HCT116 (cell line): Measurements from ENCODE around the gene SCTR. TPM values are rescaled to one million over a fixed set of nuclear protein-coding genes. Genes with fewer than 3 reads are reported as not detected.

Source experiments
- ATAC-seq: fragments of 200-7000 bp; cut with Tn5 transposase; 2 replicates; pipeline ENCODE4 v1.9.1; 2020; ENCODE audit warnings: mild to moderate bottlenecking, moderate library complexity
- BruUV-seq: library from RNA; stranded (reverse); fragments of 400-500 nt; replicated peaks from 2 replicates; lab custom pipeline; 2021; lab: Mats Ljungman, UMichigan
- CTCF ChIA-PET: fragments of 300-600 bp; sonication (Branson Sonifier 250); formaldehyde crosslinking; loops from one replicate; lab custom pipeline; 2021; ENCODE audit warnings: antibody characterized with exemption; lab: Charles Lee
- POLR2A ChIA-PET: fragments of 300-600, 350-600 bp; sonication (Branson Sonifier 250); formaldehyde crosslinking; loops from one replicate; lab custom pipeline; 2021; ENCODE audit warnings: antibody characterized with exemption; lab: Charles Lee
- RAD21 ChIA-PET, 2 experiments: fragments of 300-600 bp; sonication (Branson Sonifier 250); formaldehyde crosslinking; loops; one replicate each; lab custom pipeline; 2023; ENCODE audit warnings: low total read pairs in 2 of 2; ENCODE audit not compliant: uncharacterized antibody in 2 of 2, unreplicated experiment in 2 of 2, low non-redundant PET in 1 of 2; lab: Charles Lee
- DNase-seq: peaks from one replicate; pipeline ENCODE4 v3.0.0-alpha.2; 2010; ENCODE audit warnings: low read depth, low spot score
- H2AFZ ChIP-seq: fragments of 200-600 bp; shearing (Covaris generic), sonication (generic); 2 replicates; pipeline ENCODE4 v1.6.1; 2017; ENCODE audit warnings: low read depth, mixed run types, mixed read lengths, antibody characterized with exemption, low read length; ENCODE audit not compliant: poor library complexity, severe bottlenecking
- H3K27ac ChIP-seq: 2 replicates; pipeline ENCODE4 v1.5.1; 2012; ENCODE audit warnings: low read depth, low read length
- H3K27me3 ChIP-seq: fragments of 200-600 bp; sonication (generic); 2 replicates; pipeline ENCODE4 v1.6.1; 2016; ENCODE audit warnings: mixed run types, low read length, mixed read lengths; ENCODE audit not compliant: insufficient read depth
- H3K36me3 ChIP-seq, 2 experiments: fragments of 200-500 bp in 1 of 2; fragments of 200-600 bp in 1 of 2; sonication (Bioruptor generic) in 1 of 2; sonication (generic) in 1 of 2; 2 replicates each; pipeline versions ENCODE4 v1.5.1 to v1.6.1; 2014 to 2016; ENCODE audit warnings: low read length in 2 of 2, inconsistent platforms in 1 of 2, mixed read lengths in 1 of 2, mixed run types in 1 of 2; ENCODE audit not compliant: insufficient read depth in 2 of 2, control insufficient read depth in 1 of 2
- H3K4me1 ChIP-seq, 2 experiments: fragments of 200-600 bp in 1 of 2; sonication (generic) in 1 of 2; 2 replicates each; pipeline versions ENCODE4 v1.5.1 to v1.6.1; 2012 to 2017; ENCODE audit warnings: low read length in 2 of 2, inconsistent platforms in 1 of 2, mild to moderate bottlenecking in 1 of 2, mixed read lengths in 1 of 2, mixed run types in 1 of 2, moderate library complexity in 1 of 2; ENCODE audit not compliant: insufficient read depth in 2 of 2, control insufficient read depth in 1 of 2
- H3K4me2 ChIP-seq: fragments of 200-600 bp; sonication (generic); 2 replicates; pipeline ENCODE4 v1.6.1; 2017; ENCODE audit warnings: mixed run types, low read length, mixed read lengths
- H3K4me3 ChIP-seq, 2 experiments: fragments of 200-600 bp in 1 of 2; sonication (generic) in 1 of 2; replicated peaks in 1 of 2; 2 replicates each; pipeline ENCODE4 v1.5.1; 2011 to 2016; ENCODE audit warnings: low read length in 2 of 2, control low read depth in 1 of 2, low read depth in 1 of 2, mild to moderate bottlenecking in 1 of 2, mixed read lengths in 1 of 2, mixed run types in 1 of 2
- H3K79me2 ChIP-seq: fragments of 200-600 bp; sonication (generic); 2 replicates; pipeline ENCODE4 v1.6.1; 2017; ENCODE audit warnings: mild to moderate bottlenecking, mixed run types, low read length, moderate library complexity, mixed read lengths; ENCODE audit not compliant: insufficient read depth
- H3K9ac ChIP-seq: fragments of 200-600 bp; sonication (generic); 2 replicates; pipeline ENCODE4 v1.6.1; 2016; ENCODE audit warnings: low read length, mixed read lengths
- H3K9me2 ChIP-seq: fragments of 200-600 bp; sonication (generic), shearing (Covaris generic); 2 replicates; pipeline ENCODE4 v1.6.1; 2017; ENCODE audit warnings: mixed run types, mild to moderate bottlenecking, moderate library complexity; ENCODE audit not compliant: insufficient read depth
- H3K9me3 ChIP-seq, 2 experiments: fragments of 200-500 bp in 1 of 2; fragments of 200-600 bp in 1 of 2; sonication (Bioruptor generic) in 1 of 2; sonication (generic) in 1 of 2; 2 replicates each; pipeline ENCODE4 v1.6.1; 2014 to 2017; ENCODE audit warnings: low read length in 2 of 2, mixed read lengths in 2 of 2, inconsistent platforms in 1 of 2, low read depth in 1 of 2, mild to moderate bottlenecking in 1 of 2, mixed run types in 1 of 2, moderate library complexity in 1 of 2; ENCODE audit not compliant: control insufficient read depth in 1 of 2, insufficient read depth in 1 of 2
- H4K20me1 ChIP-seq: fragments of 200-600 bp; sonication (generic), shearing (Covaris generic); 2 replicates; pipeline ENCODE4 v1.6.1; 2017; ENCODE audit warnings: mixed run types, mild to moderate bottlenecking, moderate library complexity; ENCODE audit not compliant: insufficient read depth
- EGR1 ChIP-seq: IDR thresholded peaks from 2 replicates; pipeline ENCODE4 v1.6.1; 2012; ENCODE audit warnings: low read depth
- ELF1 ChIP-seq: IDR thresholded peaks from 2 replicates; pipeline ENCODE4 v1.6.1; 2012; ENCODE audit warnings: low read depth, borderline replicate concordance
- EZH2phosphoT487 ChIP-seq: fragments of 200-600 bp; IDR thresholded peaks from 2 replicates; pipeline ENCODE4 v1.6.1; 2018; ENCODE audit warnings: antibody characterized with exemption, borderline replicate concordance
- SIN3A ChIP-seq: IDR thresholded peaks from 2 replicates; pipeline ENCODE4 v1.6.1; 2012; ENCODE audit warnings: low read depth
- SP1 ChIP-seq: IDR thresholded peaks from 2 replicates; pipeline ENCODE4 v1.6.1; 2012; ENCODE audit warnings: low read depth
- TCF7L2 ChIP-seq: IDR thresholded peaks from 2 replicates; pipeline ENCODE4 v1.7.0; 2011; ENCODE audit warnings: borderline replicate concordance, inconsistent platforms; ENCODE audit not compliant: insufficient read depth, insufficient read length; ENCODE audit errors: extremely low read depth
- YY1 ChIP-seq: IDR thresholded peaks from 2 replicates; pipeline ENCODE4 v1.6.1; 2011; ENCODE audit warnings: low read length, low read depth, moderate library complexity, mild to moderate bottlenecking; ENCODE audit not compliant: insufficient replicate concordance; ENCODE audit errors: extremely low read depth
- ZFX ChIP-seq: fragments of 450-650 bp; IDR thresholded peaks from 2 replicates; pipeline ENCODE4 v1.6.1; 2017
- intact Hi-C: fragments of 100-400 bp; cut with micrococcal nuclease; formaldehyde crosslinking; loops from 2 replicates; pipeline ENCODE4 v1.10.0; 2022
- total RNA-seq: library from RNA; stranded (reverse); gene quantifications from one replicate; pipeline ENCODE4 v1.2.1, GENCODE V29; 2021; ENCODE audit not compliant: unreplicated experiment
- TF ChIP-seq, protein P1 (sequence below): IDR thresholded peaks from 2 replicates; pipeline ENCODE4 v1.6.1; 2012
- TF ChIP-seq, protein P2 (sequence below), 3 experiments: fragments of 200-600 bp in 1 of 3; sonication (generic) in 1 of 3; IDR thresholded peaks in 2 of 3; conservative IDR thresholded peaks in 1 of 3; 2 replicates each; pipeline ENCODE4 v1.5.1; 2012 to 2017; ENCODE audit warnings: low read depth in 2 of 3, low read length in 2 of 3, antibody characterized with exemption in 1 of 3, borderline replicate concordance in 1 of 3, control low read depth in 1 of 3, mild to moderate bottlenecking in 1 of 3, mixed read lengths in 1 of 3, mixed run types in 1 of 3, moderate library complexity in 1 of 3; ENCODE audit not compliant: insufficient read depth in 1 of 3

SCTR gene
- total RNA-seq, 1 experiment from 2014 or later = not detected

DNA sequence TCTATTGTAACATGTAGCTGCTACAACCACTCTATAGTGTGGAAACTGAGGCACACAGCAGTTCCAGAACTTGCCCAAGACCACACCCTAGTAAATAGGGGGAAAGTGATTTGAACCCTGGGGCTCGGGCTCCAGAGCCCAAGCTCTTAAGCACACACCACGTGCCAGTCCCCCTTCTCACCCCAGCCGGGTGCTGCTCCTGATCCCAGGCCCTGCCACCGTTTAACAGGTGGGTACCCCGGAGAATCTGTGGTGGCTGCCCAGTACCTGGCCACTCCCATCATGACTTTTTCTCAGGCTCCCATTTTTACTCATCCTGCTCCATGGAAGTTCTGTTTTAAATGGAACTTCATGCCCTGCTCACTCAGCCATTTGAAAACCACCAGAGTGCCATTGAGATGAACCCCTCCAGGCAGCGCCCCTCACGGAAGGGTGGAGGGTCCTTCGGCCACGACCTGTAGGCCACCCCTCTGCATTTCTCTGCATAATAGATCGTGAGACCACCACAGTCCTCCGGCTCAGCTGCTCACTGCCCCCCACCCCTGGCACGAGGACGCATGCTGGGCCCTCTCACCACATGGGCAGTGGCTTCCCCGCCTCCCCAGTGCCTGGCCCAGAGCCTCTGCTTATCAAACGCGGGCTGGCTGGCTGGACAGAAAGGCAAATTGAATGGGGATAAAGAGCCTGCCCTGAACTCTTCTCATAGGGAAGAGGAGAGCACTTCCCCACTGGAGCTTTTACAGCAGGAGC, 50.5 kb downstream of the SCTR start:
- Histone ChIP-seq H3K4me1 (peaks cover 0 to 7% of the 10 kb centered on the region in 2 experiments; a peak in 2 of 4 replicates), H3K4me3 (no peak overlapping the region), H3K36me3 (no peaks in the 10 kb centered on the region), H2AFZ (no peak overlapping the region), H3K9me2 (no peaks in the 10 kb centered on the region), H3K27ac (no peak overlapping the region), H3K4me2 (no peak overlapping the region), H3K9ac (no peak overlapping the region), H3K79me2 (no peaks in the 10 kb centered on the region), H3K9me3 (no peaks in the 10 kb centered on the region), H3K27me3 (no peaks in the 10 kb centered on the region), H4K20me1 (no peaks in the 10 kb centered on the region)
- ChIA-PET RAD21 (no interaction called here), POLR2A (no interaction called here), CTCF (no interaction called here)
- intact Hi-C loops = loop anchor here (10.0 kb wide), 1 partner anchor 179 kb away; no protein-coding TSS in a partner anchor
- DNase-seq (no peak), ATAC-seq (no peak)
- TF ChIP-seq SP1 (no peak), SIN3A (no peak), EGR1 (no peak), TCF7L2 (no peak), YY1 (no peak), EZH2phosphoT487 (no peak), ZFX (no peak), ELF1 (no peak)
- TF ChIP-seq, protein P1, sequence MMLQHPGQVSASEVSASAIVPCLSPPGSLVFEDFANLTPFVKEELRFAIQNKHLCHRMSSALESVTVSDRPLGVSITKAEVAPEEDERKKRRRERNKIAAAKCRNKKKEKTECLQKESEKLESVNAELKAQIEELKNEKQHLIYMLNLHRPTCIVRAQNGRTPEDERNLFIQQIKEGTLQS = no peak
- TF ChIP-seq, protein P2, sequence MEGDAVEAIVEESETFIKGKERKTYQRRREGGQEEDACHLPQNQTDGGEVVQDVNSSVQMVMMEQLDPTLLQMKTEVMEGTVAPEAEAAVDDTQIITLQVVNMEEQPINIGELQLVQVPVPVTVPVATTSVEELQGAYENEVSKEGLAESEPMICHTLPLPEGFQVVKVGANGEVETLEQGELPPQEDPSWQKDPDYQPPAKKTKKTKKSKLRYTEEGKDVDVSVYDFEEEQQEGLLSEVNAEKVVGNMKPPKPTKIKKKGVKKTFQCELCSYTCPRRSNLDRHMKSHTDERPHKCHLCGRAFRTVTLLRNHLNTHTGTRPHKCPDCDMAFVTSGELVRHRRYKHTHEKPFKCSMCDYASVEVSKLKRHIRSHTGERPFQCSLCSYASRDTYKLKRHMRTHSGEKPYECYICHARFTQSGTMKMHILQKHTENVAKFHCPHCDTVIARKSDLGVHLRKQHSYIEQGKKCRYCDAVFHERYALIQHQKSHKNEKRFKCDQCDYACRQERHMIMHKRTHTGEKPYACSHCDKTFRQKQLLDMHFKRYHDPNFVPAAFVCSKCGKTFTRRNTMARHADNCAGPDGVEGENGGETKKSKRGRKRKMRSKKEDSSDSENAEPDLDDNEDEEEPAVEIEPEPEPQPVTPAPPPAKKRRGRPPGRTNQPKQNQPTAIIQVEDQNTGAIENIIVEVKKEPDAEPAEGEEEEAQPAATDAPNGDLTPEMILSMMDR (IDR thresholded peaks at IDR 0.05 in 2 of 3, conservative IDR thresholded peaks at IDR 0.05 in 1 of 3; ENCODE audit: borderline replicate concordance in 1 of 3, insufficient read depth in 1 of 3, low read depth in 2 of 3, low read length in 2 of 3) = no peak
- no TSS peak for BruUV-seq
